Measurements from ENCODE around the gene SCAPER.

The SCAPER gene

DNA sequence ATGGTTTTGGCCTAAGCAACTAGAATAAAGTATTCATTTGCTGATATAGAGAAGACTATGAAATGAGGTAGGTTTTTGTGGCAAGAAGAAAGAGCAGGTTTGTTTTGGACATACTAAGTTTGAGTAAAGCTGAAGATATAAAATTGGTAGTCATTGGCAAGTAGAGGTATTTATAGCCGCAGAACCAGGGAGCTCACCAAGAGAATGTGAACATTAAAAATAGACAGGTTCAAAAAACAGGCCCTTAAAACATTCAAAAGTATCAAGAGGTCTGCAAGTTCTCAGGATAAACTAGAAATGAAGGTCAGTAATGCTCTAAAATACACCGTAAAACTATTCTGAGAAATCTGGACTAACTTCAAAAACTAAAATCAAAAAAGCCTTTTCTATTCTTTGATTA, 240.7 kb downstream of the SCAPER start:
- no peak for DNase-seq

GRCh38 chr15:76663529-76663928, 241.6 kb downstream of the SCAPER start:
- no peak for DNase-seq

DNA sequence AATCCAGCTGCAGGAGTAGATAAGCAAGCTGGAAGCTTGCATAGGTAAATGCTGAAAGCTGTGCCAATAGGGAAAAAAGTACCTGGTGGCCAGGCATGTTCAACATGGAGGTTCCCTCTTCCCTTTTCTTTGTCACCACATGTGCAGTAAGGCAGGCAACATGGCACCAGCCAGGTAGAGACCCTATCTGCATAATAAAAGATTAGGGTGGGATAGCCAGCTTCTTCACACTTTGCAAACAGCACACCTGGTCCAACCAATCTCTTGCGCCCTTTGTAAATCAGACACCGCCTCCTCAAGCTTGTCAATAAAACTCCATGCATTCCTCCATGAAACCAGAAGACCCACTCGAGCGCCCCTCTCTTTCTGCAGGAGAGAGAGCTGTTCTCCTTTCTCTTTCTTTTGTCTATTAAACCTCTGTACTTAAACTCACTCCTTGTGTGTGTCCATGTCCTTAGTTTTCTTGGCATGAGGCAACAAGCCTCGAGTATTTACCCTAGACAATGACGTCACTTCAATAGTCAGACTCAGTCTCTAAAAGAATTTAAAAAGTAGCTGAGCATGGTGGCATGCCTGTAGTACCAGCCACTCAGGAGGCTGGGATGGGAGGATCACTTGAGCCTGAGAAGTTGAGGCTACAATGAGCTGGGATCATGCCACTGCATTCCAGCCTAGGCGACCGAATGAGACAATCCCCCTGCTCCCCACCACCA, 256.3 kb downstream of the SCAPER start:
- no peak for DNase-seq

- no peak for DNase-seq
Measured at GRCh38 chr15:76647612-76648011, 257.5 kb downstream of the SCAPER start.

- DNase-seq, result no peak
Measured at GRCh38 chr15:76644646-76645045, 260.5 kb downstream of the SCAPER start.

DNA sequence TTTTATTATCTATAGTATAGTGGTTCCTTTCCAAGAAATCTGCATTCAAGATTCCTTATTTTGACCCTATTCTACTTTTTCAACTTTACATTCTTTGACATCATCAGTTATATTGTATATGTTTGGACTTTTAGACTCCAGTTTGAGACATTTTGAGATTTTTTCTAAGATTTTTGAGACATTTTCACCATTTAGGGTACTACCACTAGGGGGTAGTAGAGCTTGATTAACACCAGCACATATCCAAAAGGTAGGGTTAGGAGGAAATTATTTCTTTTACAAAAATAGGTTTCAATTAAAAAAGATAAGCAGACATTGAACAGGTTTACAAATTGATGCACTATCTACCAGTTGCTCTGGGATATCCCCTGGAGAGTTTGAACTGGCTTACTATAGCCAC, 262.5 kb downstream of the SCAPER start:
- DNase-seq, result no peak

DNA sequence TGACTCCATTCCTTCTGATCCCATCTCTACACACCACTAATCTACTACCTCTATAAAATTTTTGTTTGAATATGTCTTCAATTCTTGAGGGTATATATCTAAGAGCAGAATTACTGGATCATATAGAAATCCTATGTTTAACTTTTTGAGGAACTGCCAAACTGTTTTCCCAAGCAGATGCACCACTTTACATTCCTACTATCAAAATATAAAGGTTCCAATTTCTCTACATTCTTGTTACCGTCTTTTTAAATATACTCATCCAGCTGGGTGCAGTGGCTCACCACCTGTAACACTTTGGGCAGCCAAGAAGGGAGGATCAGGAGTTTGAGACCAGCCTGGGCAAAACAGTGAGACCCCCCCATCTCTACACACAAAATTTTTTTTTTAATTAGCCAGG, 268.0 kb downstream of the SCAPER start:
- no peak for DNase-seq

GRCh38 chr15:76636059-76636458, 269.1 kb downstream of the SCAPER start:
- no peak for DNase-seq

- no peak for DNase-seq
Measured at GRCh38 chr15:76626611-76627010, 278.5 kb downstream of the SCAPER start.

GRCh38 chr15:76625267-76625666, 279.9 kb downstream of the SCAPER start:
- no peak for DNase-seq

- no peak for DNase-seq
Measured at GRCh38 chr15:76614725-76615124, 290.4 kb downstream of the SCAPER start.

GRCh38 chr15:76588811-76589747, 316.1 kb downstream of the SCAPER start:
- no peak for DNase-seq

DNA sequence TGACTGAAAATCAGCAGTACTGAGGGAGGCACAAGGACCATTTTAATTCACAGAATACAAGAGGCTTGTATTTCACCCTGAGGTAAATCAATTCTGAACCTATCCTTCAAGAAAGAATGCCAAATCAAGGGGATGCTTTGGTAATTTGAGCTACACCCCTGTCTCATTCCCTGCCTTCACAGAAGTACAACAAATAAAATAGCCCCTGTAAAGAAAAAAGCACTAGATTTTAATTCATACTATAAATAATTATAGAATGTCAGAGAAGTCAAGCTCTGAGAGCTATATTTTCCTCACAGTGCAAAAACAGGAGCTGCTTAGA, 319.6 kb downstream of the SCAPER start:
- DNase-seq, result no peak

DNA sequence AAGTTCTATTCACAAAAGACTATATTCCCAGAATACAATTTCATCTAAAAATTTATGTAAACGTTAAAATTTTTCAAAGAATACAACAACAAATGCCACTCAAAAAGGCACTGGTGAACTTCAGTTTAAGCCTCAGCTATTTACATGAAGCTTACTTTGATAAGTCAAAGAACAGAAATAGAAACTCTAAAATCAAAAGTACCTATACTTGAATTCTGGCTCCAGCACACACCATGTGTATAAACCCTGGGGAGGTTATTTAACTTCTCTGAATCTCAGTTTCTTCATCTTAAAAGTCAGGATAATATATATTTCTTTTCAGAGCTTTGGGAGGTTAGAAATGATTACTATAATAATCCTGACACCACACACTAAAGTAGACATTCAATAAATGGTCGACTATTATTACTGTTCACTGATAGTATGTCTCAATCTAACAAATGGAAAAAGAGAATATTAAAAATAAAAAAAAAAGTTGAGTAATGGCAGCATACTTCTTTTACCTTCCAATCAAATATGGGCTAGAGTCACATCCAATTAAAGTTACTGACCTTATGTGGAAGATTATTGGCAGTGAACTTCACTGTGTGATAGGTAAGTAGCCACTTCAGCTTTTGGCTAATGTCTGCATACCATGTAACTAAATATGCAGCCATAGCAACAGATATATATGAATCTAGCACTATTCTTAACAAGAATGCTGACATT, 320.1 kb downstream of the SCAPER start:
- no peak for DNase-seq

DNA sequence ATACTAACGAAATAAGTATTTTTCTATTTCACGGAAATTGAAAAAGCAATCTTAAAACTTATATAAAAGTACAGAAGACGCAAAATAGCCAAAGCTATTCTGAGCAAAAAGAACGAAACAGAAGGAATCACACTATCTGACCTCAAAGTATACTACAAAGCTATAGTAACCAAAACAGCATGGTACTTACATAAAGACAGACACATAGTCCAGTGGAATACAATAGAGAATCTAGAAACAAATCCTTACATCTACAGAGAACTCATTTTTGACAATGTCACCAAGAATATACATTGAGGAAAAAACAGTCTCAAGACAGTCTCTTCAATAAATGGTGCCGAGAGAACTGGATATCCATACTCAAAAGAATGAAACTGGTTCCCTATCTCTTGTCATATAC, 322.6 kb downstream of the SCAPER start:
- no peak for DNase-seq

DNA sequence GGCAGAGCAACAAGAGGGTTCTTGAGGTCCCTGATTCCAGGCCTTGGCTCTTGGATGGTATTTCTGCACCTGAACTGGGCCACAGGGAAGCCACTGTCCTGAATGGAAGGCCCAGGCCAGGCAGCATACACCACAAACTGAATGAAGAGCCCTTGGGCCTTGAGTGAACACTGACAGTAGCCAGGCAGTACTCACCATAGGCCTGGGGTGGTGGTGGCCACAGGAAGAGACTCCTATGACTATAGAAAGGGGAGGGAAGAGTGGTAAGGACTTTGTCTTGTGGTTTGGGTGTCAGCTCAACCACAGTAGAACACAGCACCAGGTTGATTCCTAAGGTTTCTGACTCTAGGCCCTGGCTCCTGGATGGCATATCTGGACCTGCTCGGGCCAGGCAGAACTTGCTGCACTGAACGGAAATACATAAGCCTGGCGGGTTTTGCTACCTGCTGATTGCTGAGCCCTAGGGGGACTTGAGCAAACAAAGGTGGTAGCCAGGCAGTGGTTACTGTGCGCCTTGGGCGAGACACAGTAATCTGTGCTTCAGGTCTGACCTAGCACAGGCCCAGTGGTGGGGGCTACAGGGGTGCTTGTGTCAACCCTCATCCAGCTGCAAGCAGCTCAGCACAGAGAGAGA, 327.1 kb downstream of the SCAPER start:
- DNase-seq, result no peak

DNA sequence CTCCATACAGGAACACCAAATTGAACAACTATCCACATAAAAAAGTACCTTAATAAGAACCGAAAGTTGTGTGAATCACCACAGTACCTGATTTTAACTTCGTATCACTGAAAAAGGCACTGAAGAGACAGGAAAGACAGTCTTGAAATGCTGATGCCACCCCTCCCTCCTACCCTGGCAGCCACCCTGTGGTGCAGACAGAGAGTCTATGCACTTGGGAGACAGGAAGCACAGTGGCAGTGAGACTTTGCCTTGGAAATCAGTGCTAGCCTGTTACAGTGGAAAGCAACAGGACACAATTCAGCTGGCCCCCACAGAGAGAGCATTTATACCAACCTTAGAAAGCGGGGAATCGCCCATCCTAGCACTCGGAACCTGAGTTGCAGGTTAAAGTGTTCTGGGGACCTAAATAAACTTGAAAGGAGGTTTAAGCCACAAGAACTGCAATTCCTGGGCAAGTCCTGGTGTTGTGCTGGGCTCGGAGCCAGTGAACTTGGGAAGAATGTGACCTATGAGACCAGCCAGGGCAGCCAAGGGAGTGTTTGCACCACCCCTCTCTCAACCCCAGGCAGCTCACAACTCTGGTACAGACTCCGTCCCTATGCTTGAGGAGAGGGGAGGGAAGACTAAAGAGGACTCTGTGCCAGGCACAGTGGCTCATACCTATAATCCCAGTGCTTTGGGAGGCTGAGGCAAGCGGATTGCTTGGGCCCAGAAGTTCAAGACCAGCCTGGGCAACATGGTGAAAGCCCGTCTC, 328.4 kb downstream of the SCAPER start:
- DNase-seq, result no peak

DNA sequence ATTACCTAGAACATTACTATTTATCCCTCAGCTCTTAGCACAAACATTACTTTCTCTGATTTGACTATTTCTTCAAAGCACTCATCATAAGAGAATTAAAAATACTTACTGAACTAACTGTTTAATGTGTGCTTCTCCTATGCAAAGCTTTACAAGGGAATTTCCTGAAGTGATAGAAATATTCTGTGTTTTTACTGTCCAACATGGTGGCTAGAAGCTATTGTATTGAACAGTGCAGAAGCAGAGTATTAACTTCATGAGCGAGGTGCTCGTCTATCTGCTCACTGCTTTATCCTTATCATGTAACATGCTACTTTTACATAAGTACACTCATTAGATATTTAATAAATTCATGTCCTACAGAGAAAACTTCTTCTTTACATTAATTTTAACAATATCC, 329.5 kb downstream of the SCAPER start:
- no peak for DNase-seq

GRCh38 chr15:76575274-76575673, 329.9 kb downstream of the SCAPER start:
- DNase-seq, result no peak

GRCh38 chr15:76572983-76573314, 332.2 kb downstream of the SCAPER start:
- no peak for DNase-seq

DNA sequence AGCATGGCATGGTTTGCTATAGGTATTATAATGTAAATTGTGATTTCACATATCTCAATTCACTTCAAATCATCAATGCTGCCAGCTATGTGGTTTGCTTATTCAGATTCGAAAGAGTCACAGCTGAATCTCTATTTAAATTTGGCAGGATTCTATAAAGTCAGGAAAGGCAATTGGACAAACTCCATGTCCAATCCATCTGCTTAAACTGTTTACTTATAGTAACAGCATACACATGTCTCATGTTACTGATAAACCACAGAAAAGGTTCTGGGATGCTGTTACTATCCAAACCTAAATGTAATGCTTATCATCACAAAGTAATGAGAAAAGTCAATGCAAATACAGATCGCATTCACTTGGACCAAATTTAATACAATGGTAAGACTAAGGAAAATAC, 338.9 kb downstream of the SCAPER start:
- DNase-seq, result no peak

GRCh38 chr15:76565366-76565765, 339.8 kb downstream of the SCAPER start:
- DNase-seq, result no peak

DNA sequence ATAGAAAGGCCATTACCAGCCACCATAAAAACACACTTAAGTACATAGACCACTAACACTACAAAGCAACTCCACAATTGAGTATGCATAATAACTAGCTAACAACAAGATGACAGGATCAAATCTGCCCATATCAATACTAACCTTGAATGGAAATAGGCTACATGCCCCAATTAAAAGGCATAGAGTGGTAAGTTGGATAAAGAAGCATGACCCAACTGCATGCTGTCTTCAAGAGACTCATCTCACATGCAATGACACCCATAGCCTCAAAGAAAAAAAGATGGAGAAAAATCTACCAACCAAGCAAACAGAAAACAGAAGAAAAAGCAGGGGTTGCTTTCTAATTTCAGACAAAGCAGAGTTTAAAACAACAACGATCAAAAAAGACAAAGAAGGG, 349.9 kb downstream of the SCAPER start:
- DNase-seq, result no peak

Data from stimulated activated CD8-positive, alpha-beta memory T cell treated with anti-CD3 and anti-CD28 coated beads, Interleukin-4, amount 100 ng/mL, for 48 hours (primary cell).